PC-9 (cell line): Measurements from ENCODE around the gene ARCN1. TPM values are rescaled to one million over a fixed set of nuclear protein-coding genes. Genes with fewer than 3 reads are reported as not detected.
"Not testable (repeated sequence)": the region's sequence is repeated elsewhere in the genome, so short reads cannot be mapped to it uniquely, and the experiment has no call there.

Experiments
- BruUV-seq: library from RNA; stranded (reverse); fragments of 400-500 nt; replicated peaks from 2 replicates; lab custom pipeline; 2021; lab: Mats Ljungman, UMichigan
- CTCF ChIA-PET: fragments of 300-600 bp; sonication (Branson Sonifier 250); formaldehyde crosslinking; loops from one replicate; lab custom pipeline; 2022; ENCODE audit warnings: antibody characterized with exemption; lab: Charles Lee
- POLR2A ChIA-PET: fragments of 300-600 bp; sonication (Branson Sonifier 250); formaldehyde crosslinking; loops from one replicate; lab custom pipeline; 2022; ENCODE audit warnings: antibody characterized with exemption; ENCODE audit not compliant: unreplicated experiment; lab: Charles Lee
- DNase-seq, 2 experiments: peaks; one replicate each; pipeline versions ENCODE4 v3.0.0 to v3.0.0-alpha.2; 2015 to 2022; ENCODE audit warnings: mixed read lengths in 1 of 2
- H2AFZ ChIP-seq: fragments of 200-600 bp; sonication (generic); 2 replicates; pipeline ENCODE4 v1.8.1; 2017; ENCODE audit warnings: antibody characterized with exemption
- H3F3A ChIP-seq: fragments of 200-600 bp; sonication (generic); 2 replicates; pipeline ENCODE4 v1.8.1; 2017; ENCODE audit warnings: antibody characterized with exemption, mild to moderate bottlenecking, low read depth; ENCODE audit not compliant: insufficient read depth
- H3K27ac ChIP-seq: fragments of 200-600 bp; sonication (generic); 2 replicates; pipeline ENCODE4 v1.6.1; 2016; ENCODE audit warnings: mixed run types
- H3K27me3 ChIP-seq: fragments of 200-600 bp; sonication (generic); 2 replicates; pipeline ENCODE4 v1.6.1; 2016; ENCODE audit warnings: low read depth, mixed run types; ENCODE audit not compliant: insufficient read depth
- H3K36me3 ChIP-seq: fragments of 200-600 bp; sonication (generic); 2 replicates; pipeline ENCODE4 v1.6.1; 2016; ENCODE audit warnings: low read depth, mixed run types
- H3K4me1 ChIP-seq: fragments of 200-600 bp; sonication (generic); replicated peaks from 2 replicates; pipeline ENCODE4 v1.6.1; 2016; ENCODE audit warnings: mixed run types; ENCODE audit not compliant: insufficient read depth
- H3K4me2 ChIP-seq: fragments of 200-600 bp; sonication (generic); 2 replicates; pipeline ENCODE4 v1.6.1; 2017; ENCODE audit warnings: mixed run types
- H3K4me3 ChIP-seq: fragments of 200-600 bp; sonication (generic); 2 replicates; pipeline ENCODE4 v1.6.1; 2016; ENCODE audit warnings: mixed run types
- H3K79me2 ChIP-seq: fragments of 200-600 bp; sonication (generic); 2 replicates; pipeline ENCODE4 v1.6.1; 2017; ENCODE audit warnings: low read depth, mixed run types
- H3K9me2 ChIP-seq: fragments of 200-600 bp; sonication (generic); 2 replicates; pipeline ENCODE4 v1.8.1; 2017; ENCODE audit warnings: mild to moderate bottlenecking; ENCODE audit not compliant: insufficient read depth
- H3K9me3 ChIP-seq: fragments of 200-600 bp; sonication (generic); 2 replicates; pipeline ENCODE4 v1.8.1; 2016; ENCODE audit warnings: low read depth; ENCODE audit not compliant: insufficient read depth
- H4K20me1 ChIP-seq: fragments of 200-600 bp; sonication (generic); 2 replicates; pipeline ENCODE4 v1.8.1; 2017; ENCODE audit not compliant: insufficient read depth
- CTCF ChIP-seq: fragments of 200-600 bp; sonication (generic); conservative IDR thresholded peaks from 2 replicates; pipeline ENCODE4 v1.6.1; 2017; ENCODE audit warnings: mixed run types, antibody characterized with exemption, mild to moderate bottlenecking, moderate library complexity
- EZH2 ChIP-seq: fragments of 200-600 bp; sonication (generic); IDR thresholded peaks from 2 replicates; pipeline ENCODE4 v1.8.0; 2017; ENCODE audit warnings: antibody characterized with exemption, low read depth
- intact Hi-C: fragments of 100-400 bp; cut with micrococcal nuclease; formaldehyde crosslinking; loops from one replicate; pipeline ENCODE4 v1.10.0; 2022; ENCODE audit not compliant: unreplicated experiment
- total RNA-seq: library from RNA; stranded (reverse); gene quantifications from 2 replicates; pipeline ENCODE4 v1.2.3, GENCODE V29; 2021

The ARCN1 gene
- total RNA-seq, 1 experiment from 2014 or later, result 105 TPM

- H4K20me1 ChIP-seq, result peaks cover 18% of the 10 kb centered on the region
- no peaks in the 10 kb centered on the region for H3K9me2 ChIP-seq
- ChIA-PET CTCF (no interaction called here), POLR2A (no interaction called here)
- no peaks in the 10 kb centered on the region for H3K4me1 ChIP-seq
- no peaks in the 10 kb centered on the region for H3K79me2 ChIP-seq
- no peaks in the 10 kb centered on the region for H3K27me3 ChIP-seq
- DNase-seq, result no peak
- no peak overlapping the region for H2AFZ ChIP-seq
- H3K4me2 ChIP-seq, result no peak overlapping the region
- no TSS peak for BruUV-seq
- H3K4me3 ChIP-seq, result no peak overlapping the region
- H3K36me3 ChIP-seq, result peaks cover 50% of the 10 kb centered on the region
- peaks cover 43% of the 10 kb centered on the region for H3F3A ChIP-seq
- no peaks in the 10 kb centered on the region for H3K9me3 ChIP-seq
- H3K27ac ChIP-seq, result no peak overlapping the region
- intact Hi-C loops, result loop anchor here (10.0 kb wide), 1 partner anchor 357 kb away; the partner anchor contains the start of gene UPK2
- TF ChIP-seq CTCF, result no peak
- TF ChIP-seq EZH2, result no peak
These were observed 25.3 kb downstream of the ARCN1 start for GRCh38 chr11:118597556-118597955.

- Histone ChIP-seq H3K4me2 (no peak overlapping the region), H3K4me1 (no peaks in the 10 kb centered on the region), H3K79me2 (no peaks in the 10 kb centered on the region), H4K20me1 (peaks cover 5% of the 10 kb centered on the region; the same call in 1 of the 2 replicates), H3F3A (peaks cover 56% of the 10 kb centered on the region), H3K36me3 (peaks cover 29% of the 10 kb centered on the region), H2AFZ (no peak overlapping the region), H3K27ac (no peak overlapping the region), H3K4me3 (no peak overlapping the region), H3K9me3 (no peaks in the 10 kb centered on the region), H3K9me2 (no peaks in the 10 kb centered on the region), H3K27me3 (0 out of 2 replicates have a peak, but pooled peaks cover 5% of the 10 kb centered on the region)
- BruUV-seq, result no TSS peak
- POLR2A ChIA-PET, result no interaction called here
- no peak for TF ChIP-seq EZH2
- TF ChIP-seq CTCF, result no peak
- intact Hi-C loops, result no loop called here
- no peak for DNase-seq
- CTCF ChIA-PET, result no interaction called here
These were observed 30.1 kb downstream of the ARCN1 start for GRCh38 chr11:118602331-118602730.

DNA sequence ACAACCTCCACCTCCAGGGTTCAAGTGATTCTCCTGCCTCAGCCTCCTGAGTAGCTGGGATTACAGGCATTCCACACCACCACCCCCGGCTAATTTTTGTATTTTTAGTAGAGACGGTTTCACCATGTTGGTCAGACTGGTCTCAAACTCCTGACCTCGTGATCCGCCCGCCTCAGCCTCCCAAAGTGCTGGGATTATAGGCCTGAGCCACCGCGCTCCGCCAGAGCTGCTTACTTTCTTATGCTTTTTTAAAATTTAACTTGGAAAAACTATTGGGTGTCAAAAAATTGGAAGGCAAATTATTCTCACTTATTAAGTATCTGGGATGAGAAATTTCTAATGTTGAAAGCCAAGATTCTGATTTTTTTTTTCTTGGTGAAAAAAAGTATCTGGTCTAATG lies 31.5 kb downstream of the ARCN1 start:
- POLR2A ChIA-PET, H3K9me3 ChIP-seq, BruUV-seq, H3K4me1 ChIP-seq, H3K27ac ChIP-seq, H3K4me3 ChIP-seq, H3K79me2 ChIP-seq, intact Hi-C loops, H3K9me2 ChIP-seq, H4K20me1 ChIP-seq, H3K4me2 ChIP-seq, CTCF ChIA-PET, DNase-seq, H2AFZ ChIP-seq, H3K27me3 ChIP-seq: not testable (repeated sequence)
- Histone ChIP-seq H3K36me3 (peaks cover 21% of the 10 kb centered on the region), H3F3A (peaks cover 56% of the 10 kb centered on the region)

DNA sequence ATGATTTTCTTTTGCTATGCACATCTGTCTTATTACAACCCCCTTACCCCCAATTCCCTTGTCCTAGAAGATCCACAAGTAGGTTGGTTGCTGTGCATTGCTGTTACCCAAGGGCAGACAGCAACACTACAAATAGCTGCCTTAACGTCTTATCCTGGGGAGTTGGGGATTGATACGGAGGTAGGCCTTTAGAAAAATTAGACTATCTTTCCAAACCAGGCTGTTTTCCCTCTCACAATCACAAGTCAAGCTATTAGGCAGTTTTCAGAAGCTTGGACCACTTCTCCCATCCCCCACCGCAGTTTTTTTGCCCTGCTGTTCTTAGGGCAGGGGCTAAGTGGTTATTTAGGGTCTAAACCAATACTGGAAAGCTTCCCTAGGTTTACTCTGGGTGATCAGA lies 32.4 kb downstream of the ARCN1 start:
- no peak for DNase-seq
- no peak overlapping the region for H3K4me2 ChIP-seq
- intact Hi-C loops, result no loop called here
- no peaks in the 10 kb centered on the region; the same call in 1 of the 2 replicates for H4K20me1 ChIP-seq
- H3K4me1 ChIP-seq, result peaks cover 6% of the 10 kb centered on the region; the same call in 1 of the 2 replicates
- H3K9me2 ChIP-seq, result no peaks in the 10 kb centered on the region
- no TSS peak for BruUV-seq
- no peak overlapping the region for H3K27ac ChIP-seq
- no peaks in the 10 kb centered on the region for H3K9me3 ChIP-seq
- no peaks in the 10 kb centered on the region for H3K79me2 ChIP-seq
- H3K4me3 ChIP-seq, result no peak overlapping the region
- TF ChIP-seq CTCF (no peak), EZH2 (no peak)
- H3K36me3 ChIP-seq, result peaks cover 20% of the 10 kb centered on the region
- H3F3A ChIP-seq, result peaks cover 50% of the 10 kb centered on the region
- H3K27me3 ChIP-seq, result peaks cover 13% of the 10 kb centered on the region; the same call in 1 of the 2 replicates
- ChIA-PET POLR2A (interaction anchor here (0.6 kb wide), 1 partner anchor 480 kb away, joined by 7 read pairs; the partner anchor contains the start of gene HMBS), CTCF (interaction anchor here (0.8 kb wide), 1 partner anchor 31 kb away, joined by 3 read pairs; no protein-coding TSS in a partner anchor)
- no peak overlapping the region for H2AFZ ChIP-seq
